Astrocyte of the spinal cord (primary cell): ENCODE data around the gene BAK1.

Experiments used
- DNase-seq: peaks from one replicate; pipeline ENCODE4 v3.0.0; 2011; ENCODE audit warnings: low read depth, low spot score
- H3K4me3 ChIP-seq: 2 replicates; pipeline ENCODE4 v1.5.1; 2011; ENCODE audit warnings: low read depth, mild to moderate bottlenecking, low read length, moderate library complexity
- in situ Hi-C: cut with HindIII; loops from 2 replicates; pipeline ENCODE4 v1.10.0; 2017; ENCODE audit warnings: low sequenced_read_pairs
- TF ChIP-seq, protein P1 (sequence below): IDR thresholded peaks from 2 replicates; pipeline ENCODE4 v1.5.1; 2012; ENCODE audit warnings: low read depth, mild to moderate bottlenecking, low read length, inconsistent platforms

BAK1 gene

DNA sequence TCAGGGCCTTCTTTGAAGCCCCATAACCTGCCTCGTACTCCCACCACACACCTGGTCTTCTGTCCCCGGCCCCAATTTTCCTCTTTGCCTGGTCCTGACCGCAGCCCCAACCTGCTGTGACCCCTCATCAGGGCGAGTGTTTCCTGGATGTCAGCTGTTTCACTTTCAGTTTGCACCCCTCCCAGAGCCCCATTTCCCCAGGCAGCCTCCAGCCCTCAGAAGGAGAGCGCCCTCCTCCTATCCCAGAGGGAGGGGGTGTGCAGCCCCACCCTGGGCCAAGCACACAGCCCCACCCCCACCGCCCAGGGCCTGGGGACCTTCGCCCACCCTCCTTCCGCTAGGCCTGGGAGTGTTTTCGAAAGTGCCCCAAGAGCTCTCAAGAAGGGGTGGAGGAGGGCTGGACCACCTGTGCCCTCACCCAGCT is 1.5 kb downstream of the BAK1 start:
- peak overlapping the region; percentile 87 for H3K4me3 ChIP-seq
- DNase-seq: no peak
- TF ChIP-seq, protein P1, sequence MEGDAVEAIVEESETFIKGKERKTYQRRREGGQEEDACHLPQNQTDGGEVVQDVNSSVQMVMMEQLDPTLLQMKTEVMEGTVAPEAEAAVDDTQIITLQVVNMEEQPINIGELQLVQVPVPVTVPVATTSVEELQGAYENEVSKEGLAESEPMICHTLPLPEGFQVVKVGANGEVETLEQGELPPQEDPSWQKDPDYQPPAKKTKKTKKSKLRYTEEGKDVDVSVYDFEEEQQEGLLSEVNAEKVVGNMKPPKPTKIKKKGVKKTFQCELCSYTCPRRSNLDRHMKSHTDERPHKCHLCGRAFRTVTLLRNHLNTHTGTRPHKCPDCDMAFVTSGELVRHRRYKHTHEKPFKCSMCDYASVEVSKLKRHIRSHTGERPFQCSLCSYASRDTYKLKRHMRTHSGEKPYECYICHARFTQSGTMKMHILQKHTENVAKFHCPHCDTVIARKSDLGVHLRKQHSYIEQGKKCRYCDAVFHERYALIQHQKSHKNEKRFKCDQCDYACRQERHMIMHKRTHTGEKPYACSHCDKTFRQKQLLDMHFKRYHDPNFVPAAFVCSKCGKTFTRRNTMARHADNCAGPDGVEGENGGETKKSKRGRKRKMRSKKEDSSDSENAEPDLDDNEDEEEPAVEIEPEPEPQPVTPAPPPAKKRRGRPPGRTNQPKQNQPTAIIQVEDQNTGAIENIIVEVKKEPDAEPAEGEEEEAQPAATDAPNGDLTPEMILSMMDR: no peak
- in situ Hi-C loops: no loop called here

DNA sequence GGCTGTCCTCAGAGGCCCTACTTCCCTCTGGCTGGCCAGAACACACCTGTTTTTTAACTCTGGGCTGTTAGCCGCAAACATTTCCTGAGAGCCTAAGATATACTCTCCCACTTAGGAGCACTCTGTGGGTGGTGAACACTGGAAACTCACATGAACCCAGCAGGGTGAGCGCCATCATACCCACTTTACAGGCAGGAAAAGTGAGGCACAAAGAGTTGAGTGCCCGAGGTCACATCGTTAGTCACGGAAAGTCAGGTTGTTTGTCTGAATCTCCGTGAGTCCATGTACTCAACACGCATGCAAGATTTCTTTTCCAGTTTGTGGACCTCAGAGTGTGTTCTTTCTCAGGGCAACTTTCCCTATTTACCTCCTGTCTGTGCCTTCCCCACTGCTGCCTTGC is 1.9 kb downstream of the BAK1 start:
- no peak for DNase-seq
- TF ChIP-seq, protein P1: no peak
- H3K4me3 ChIP-seq: no peak overlapping the region
- in situ Hi-C loops: no loop called here

DNA sequence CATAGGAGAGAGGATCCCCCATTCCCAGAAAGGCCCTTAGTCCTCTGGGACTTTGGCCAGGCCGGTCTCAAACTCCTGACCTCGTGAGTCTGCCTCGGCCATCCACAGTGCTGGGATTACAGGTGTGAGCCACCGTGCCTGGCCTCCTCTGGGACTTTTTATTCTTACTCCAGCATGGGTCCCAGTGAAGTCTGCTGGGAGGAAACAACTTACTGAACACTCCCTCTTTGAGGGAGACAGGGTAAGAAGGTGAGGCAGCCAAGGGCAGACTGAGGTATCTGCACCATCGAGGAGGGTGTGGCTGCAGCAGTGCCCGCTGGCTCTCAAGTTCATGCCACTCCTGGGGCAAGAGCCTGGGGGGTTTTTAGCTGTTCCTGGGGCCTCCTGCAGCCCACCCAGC is 2.4 kb downstream of the BAK1 start:
- in situ Hi-C loops: no loop called here
- no peak overlapping the region for H3K4me3 ChIP-seq

DNA sequence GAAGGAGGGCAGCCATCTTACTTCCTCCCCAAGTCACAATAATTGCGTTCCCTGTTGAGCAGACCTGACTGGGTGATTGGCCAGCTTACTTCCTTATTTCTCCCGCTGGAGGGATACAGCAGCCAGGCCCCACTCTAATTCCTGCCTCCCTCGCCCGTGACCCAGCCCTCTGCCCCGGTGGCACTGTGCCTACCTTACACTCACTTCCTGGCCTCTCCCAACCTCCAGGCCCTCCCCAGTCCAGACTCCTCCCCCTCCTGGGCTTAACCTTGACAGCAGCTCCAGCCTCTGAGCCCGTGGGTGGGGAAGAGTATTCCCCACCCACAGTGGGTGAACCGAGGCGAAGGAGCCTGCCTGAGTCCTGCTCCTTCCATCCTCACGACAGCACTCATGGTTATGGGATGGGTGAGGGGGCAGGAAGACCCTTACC is 3.0 kb downstream of the BAK1 start:
- TF ChIP-seq, protein P1: no peak
- DNase-seq: no peak
- in situ Hi-C loops: no loop called here
- no peak overlapping the region for H3K4me3 ChIP-seq

More for the DNA sequence above, 2.4 kb downstream of the BAK1 start:
- DNase-seq: no peak
- TF ChIP-seq, protein P1: no peak

DNA sequence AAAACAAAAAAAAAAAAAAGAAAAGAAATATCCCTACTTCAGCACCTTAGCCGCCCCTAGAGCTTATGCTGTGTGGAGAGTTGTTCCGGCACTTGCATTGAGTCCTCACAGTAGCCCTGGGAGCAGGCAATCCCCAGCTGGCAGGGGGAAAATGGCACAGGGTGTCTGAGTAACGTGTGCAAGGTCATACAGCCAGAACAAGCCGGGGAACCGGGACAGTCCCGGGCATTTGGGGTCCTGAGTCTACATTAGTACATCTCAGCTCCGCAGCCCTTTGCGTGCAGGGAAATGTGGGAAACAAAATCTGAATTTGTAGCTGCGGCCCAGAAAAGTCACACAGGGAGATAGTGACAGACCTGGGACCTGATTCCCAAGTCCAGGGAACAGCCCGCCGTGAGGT is 3.4 kb downstream of the BAK1 start:
- in situ Hi-C loops: no loop called here
- TF ChIP-seq, protein P1: no peak
- no peak overlapping the region for H3K4me3 ChIP-seq
- DNase-seq: no peak

DNA sequence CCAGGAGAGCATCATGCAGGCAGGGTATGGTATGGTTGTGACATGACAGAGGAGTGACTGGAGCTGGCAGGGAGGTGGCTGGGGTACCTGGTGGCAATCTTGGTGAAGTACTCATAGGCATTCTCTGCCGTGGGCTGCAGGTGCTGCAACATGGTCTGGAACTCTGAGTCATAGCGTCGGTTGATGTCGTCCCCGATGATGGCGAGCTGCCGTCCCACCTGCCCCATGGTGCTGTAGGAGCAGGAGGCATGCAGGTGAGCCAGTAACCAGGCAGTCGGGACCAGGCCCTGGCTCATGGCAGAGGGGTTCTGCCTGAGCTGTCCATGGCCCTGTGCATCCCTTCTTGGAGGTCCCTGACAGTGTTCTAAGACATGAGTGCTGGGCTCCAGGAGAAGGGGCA is 4.9 kb downstream of the BAK1 start:
- TF ChIP-seq, protein P1: no peak
- H3K4me3 ChIP-seq: no peak overlapping the region
- in situ Hi-C loops: no loop called here
- DNase-seq: no peak
